ENCODE measurements around the gene UHMK1. TPM values are rescaled to one million over a fixed set of nuclear protein-coding genes. Genes with fewer than 3 reads are reported as not detected.

The UHMK1 gene
- total RNA-seq, 4 donors from 2014 or later = 36.1 to 56.9 (median 49.2) TPM

GRCh38 chr1:162541619-162542141, 44.1 kb downstream of the UHMK1 start:
- H3K36me3 ChIP-seq = no peaks in the 10 kb centered on the region
- peak overlapping the region in 3 of 4 donors; percentile 4 to 81 (median 62) for H3K27ac ChIP-seq
- peak in 1 of 2 donors; percentile 56 for DNase-seq (ENCODE audit: low spot score in 2 of 2)
- 50 to 65% methylated on average over 5 of the region's 5 CpGs for WGBS, 2 donors
- no peaks in the 10 kb centered on the region for H3K27me3 ChIP-seq
- H3K4me1 ChIP-seq = peaks cover 0 to 5% (median 0%) of the 10 kb centered on the region in 4 donors
- H3K9me3 ChIP-seq = peaks cover 0 to 7% (median 0%) of the 10 kb centered on the region in 4 donors
- TF ChIP-seq EP300 (IDR thresholded peaks at IDR 0.05) (peak in 1 of 2 donors; percentile 49), CTCF (IDR thresholded peaks at IDR 0.05) (no peak)
- no peak overlapping the region for H3K4me3 ChIP-seq

- Histone ChIP-seq H3K27ac (no peak overlapping the region), H3K4me3 (no peak overlapping the region), H3K27me3 (no peaks in the 10 kb centered on the region), H3K36me3 (no peaks in the 10 kb centered on the region), H3K4me1 (peaks cover 0 to 5% (median 0%) of the 10 kb centered on the region in 4 donors), H3K9me3 (peaks cover 0 to 7% (median 0%) of the 10 kb centered on the region in 4 donors)
- DNase-seq (ENCODE audit: low spot score in 2 of 2) = no peak
- WGBS, 2 donors = 99 to 100% methylated on average over 3 of the region's 3 CpGs
- TF ChIP-seq POLR2A (IDR thresholded peaks at IDR 0.05) (no peak), CTCF (IDR thresholded peaks at IDR 0.05) (no peak), EP300 (IDR thresholded peaks at IDR 0.05) (no peak)
Measured at GRCh38 chr1:162543228-162543627, 45.6 kb downstream of the UHMK1 start.

DNA sequence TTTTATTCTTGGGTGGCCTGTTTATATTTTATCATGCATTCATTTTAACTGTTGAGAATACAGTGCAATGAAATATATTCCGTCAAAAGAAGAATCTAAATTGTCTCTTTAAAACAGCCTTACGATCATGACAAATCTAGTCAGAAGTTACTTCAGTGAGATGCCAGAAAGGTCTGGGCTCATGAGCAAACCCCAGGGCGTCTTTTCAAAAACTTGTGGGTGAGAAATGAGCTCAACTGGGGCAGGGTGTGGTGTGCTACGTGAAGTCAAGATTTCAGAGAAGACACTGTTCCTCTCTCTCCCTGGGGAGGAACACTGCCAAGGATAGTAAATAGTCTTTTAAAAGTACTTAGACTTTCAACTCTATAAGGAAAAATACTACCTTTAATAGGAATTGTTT, 50.6 kb downstream of the UHMK1 start:
- Histone ChIP-seq H3K9me3 (peaks cover 0 to 5% (median 0%) of the 10 kb centered on the region in 4 donors), H3K4me3 (no peak overlapping the region), H3K27me3 (no peaks in the 10 kb centered on the region), H3K4me1 (peaks cover 0 to 6% (median 0%) of the 10 kb centered on the region in 4 donors), H3K36me3 (no peaks in the 10 kb centered on the region), H3K27ac (peak overlapping the region; percentile 16 to 84 (median 62))
- WGBS, 2 donors = 53 to 74% methylated on average over 4 of the region's 4 CpGs
- DNase-seq (ENCODE audit: low spot score in 2 of 2) = peak; percentile 45 to 78
- no peak for TF ChIP-seq CTCF (IDR thresholded peaks at IDR 0.05)
- peak; percentile 80 to 87 for TF ChIP-seq EP300 (IDR thresholded peaks at IDR 0.05)
- no peak for TF ChIP-seq POLR2A (IDR thresholded peaks at IDR 0.05)

GRCh38 chr1:162549001-162549400, 51.4 kb downstream of the UHMK1 start:
- no peak for DNase-seq (ENCODE audit: low spot score in 2 of 2)
- 75 to 76% methylated on average over 2 of the region's 2 CpGs for WGBS, 2 donors
- TF ChIP-seq CTCF (IDR thresholded peaks at IDR 0.05) = no peak
- TF ChIP-seq POLR2A (IDR thresholded peaks at IDR 0.05) = no peak

DNA sequence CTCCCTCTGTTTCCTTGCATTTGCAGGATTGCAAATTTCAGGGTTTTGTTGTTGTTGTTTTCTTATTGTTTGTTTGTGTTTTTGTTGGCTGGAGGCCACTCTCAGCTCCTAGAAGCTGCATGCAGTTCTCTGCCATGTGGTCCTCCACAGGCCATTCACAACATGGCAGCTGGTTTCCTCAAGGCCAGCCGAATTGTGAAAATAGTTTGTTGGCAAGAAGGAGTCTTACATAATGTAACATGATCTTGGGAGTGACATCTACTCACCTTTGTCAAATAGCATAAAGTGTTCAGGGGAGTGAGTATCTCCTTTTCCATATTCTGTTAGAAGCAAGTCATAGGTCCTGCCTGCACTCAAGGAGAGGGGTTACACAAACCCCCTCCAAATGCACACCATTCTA, 53.3 kb downstream of the UHMK1 start:
- Histone ChIP-seq H3K36me3 (no peaks in the 10 kb centered on the region), H3K4me3 (no peak overlapping the region), H3K27ac (peak overlapping the region in 1 of 4 donors; percentile 75), H3K4me1 (peaks cover 0 to 15% (median 0%) of the 10 kb centered on the region in 4 donors), H3K9me3 (no peaks in the 10 kb centered on the region), H3K27me3 (no peaks in the 10 kb centered on the region)
- 63 to 83% methylated on average over 1 of the region's 1 CpG for WGBS, 2 donors
- DNase-seq (ENCODE audit: low spot score in 2 of 2) = no peak
- TF ChIP-seq POLR2A (IDR thresholded peaks at IDR 0.05) (no peak), EP300 (IDR thresholded peaks at IDR 0.05) (no peak), CTCF (IDR thresholded peaks at IDR 0.05) (no peak)

More at GRCh38 chr1:162549001-162549400, 51.4 kb downstream of the UHMK1 start:
- Histone ChIP-seq H3K9me3 (no peaks in the 10 kb centered on the region), H3K27ac (peak overlapping the region; percentile 16 to 84 (median 62)), H3K36me3 (no peaks in the 10 kb centered on the region), H3K4me1 (peaks cover 0 to 9% (median 0%) of the 10 kb centered on the region in 4 donors), H3K27me3 (no peaks in the 10 kb centered on the region), H3K4me3 (no peak overlapping the region)
